ENCODE measurements around the gene BDNF.

Gene BDNF

DNA sequence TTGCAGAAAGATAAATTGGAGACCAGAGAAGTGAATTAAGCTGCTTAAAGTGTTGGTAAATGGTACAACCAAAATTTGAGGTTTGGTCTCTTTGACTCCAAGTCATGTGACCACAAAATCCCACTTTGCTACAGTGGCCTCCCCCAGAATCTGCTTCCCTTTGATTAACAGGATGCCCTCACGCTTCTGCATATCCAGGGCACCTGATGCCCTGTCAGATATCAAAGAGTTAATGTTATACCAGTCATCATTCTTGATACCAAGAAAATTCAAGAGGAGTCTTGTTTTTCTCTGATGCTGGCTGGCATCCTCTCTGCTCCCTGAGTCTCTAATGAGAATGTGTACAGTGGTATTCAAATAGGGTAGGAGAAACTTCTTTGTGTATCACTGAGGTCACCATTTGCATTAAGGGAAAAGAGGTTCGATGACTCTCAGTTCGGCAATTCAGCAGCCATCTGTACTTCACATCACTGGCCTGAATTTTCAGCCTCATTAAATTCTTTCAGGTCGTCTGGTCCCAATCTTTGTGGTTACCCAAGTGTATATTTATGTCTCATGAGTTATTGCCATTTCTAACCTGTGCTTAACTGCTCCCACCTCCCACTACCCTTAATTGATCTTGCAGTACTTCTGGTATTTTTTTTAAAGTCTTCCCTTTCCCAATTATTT lies 73.9 kb downstream of the BDNF start:
- no peak for DNase-seq (ENCODE audit: low read depth in 2 of 2)

DNA sequence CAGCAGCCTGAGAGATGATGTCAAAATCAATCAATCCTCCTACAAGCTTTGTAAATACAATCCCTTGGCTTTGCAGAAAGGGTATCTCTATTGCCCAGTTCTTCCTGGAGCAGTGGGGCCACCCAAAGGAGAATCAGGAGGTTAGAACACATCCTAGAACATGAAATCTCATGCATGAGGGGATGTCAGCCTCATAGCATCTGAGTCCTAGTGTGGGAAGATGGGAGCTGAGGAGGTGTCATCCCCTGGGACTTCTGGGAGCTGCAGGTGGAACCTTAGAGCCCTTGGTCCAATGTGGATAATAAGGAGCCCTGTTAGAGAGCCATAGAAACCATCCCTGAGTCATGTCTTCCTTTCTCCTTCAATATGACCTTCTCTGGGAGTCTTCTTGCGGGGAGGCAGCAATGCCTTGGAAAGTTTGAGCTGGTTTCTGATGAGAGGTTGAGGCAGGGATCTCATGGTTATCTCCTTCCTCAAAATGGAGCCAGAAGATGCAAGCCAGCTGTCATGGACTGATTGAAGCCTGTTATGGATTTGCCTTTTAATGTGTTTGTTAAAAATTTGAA lies 74.8 kb downstream of the BDNF start:
- DNase-seq (ENCODE audit: low read depth in 2 of 2): no peak

DNA sequence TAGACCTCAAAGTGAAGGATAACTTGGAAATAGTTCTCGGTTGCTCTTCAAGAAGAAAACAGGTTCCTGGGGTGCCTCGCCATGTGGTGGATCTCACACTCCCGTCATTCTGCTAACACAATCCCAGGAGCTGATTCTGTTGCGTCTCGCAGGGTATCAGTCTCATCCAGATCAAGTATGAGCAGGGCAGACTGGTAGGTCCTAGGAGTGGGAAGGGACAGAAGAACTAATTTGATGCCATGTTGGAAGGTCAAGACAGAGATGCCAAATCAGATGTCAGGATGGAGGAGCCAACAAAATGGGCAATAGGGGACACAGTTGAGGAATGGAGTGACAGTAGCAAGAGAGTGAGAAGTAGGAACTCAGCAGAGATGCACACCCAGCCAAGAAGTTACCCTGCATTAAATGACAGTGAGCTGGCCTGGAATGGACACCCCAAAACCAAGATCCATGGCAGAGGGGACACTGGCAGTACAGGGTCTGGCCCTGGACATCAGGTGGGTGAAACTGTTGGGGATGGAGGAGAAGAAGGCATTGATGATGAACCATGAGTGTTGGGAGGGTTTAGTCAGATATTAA lies 76.2 kb downstream of the BDNF start:
- no peak for DNase-seq (ENCODE audit: low read depth in 2 of 2)

DNA sequence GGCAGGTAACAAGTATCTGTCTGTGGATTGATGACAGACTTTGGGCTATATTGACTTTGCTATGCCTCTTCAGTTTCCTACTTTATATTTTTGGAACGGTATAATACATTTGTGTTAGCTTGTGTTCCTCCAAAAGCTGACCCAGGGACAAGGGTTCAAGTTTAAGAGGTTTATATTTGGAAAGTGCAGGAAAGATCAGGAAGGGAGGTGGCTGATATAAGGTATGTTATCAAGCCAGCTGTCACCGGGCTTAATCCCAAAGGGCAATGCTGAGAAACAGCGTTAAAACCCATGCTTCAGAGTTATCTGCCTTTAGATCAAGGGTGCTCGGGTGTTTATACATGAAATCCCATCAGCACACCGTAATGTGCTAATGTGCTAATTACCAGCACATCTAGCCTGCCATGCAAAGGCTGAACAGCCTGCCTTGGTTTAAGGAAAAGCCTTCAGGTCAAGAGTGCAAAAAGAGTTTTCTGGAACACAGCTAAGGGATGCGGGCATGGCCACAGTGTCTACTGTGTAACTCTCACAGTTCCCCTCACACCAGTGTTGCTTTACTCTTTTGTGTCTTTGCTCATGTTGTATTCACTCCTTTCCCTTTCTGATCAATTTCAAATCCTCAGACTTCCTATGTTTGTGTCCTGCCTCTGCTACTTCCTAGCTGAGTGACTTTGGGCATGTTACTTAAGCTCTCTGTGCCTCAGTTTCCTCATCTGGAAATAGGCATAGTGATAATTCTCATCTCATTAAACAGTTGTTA lies 77.5 kb downstream of the BDNF start:
- no peak for DNase-seq (ENCODE audit: low read depth in 2 of 2)

DNA sequence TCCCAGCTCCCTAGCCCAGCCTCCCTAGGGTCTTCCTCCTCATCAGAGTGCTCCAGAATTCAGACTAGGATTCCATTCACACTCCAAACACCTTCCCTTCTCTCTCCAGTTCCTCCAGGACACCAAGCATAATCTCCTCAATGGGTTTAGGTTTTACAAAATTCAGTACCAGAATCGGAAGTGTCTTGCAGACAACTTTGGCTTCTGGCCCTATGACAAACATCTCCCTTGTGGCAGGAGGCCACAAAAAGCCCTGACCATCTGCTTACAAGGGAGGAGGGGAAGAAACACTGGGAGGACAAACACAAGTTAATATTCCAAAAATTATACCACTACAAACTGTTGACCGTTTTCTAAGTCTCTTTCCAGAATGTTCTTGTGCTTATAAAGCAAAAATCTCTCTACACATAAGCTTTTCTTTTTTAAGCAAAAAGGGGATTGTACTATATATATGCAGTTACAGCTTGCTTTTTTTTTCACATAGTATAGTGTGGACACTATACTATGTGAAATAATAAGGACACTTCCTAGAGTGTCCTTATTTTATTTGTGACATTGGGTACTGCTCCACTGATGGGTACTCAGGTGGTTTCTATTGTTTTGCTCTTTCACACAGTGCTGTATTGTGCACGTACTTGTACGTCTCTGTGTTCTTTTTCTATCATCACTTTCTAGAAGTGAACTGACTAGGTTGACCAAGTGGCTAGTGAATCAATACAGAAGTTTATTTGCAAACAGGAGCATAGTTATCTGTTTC lies 78.7 kb downstream of the BDNF start:
- no peak for DNase-seq (ENCODE audit: low read depth in 2 of 2)

DNA sequence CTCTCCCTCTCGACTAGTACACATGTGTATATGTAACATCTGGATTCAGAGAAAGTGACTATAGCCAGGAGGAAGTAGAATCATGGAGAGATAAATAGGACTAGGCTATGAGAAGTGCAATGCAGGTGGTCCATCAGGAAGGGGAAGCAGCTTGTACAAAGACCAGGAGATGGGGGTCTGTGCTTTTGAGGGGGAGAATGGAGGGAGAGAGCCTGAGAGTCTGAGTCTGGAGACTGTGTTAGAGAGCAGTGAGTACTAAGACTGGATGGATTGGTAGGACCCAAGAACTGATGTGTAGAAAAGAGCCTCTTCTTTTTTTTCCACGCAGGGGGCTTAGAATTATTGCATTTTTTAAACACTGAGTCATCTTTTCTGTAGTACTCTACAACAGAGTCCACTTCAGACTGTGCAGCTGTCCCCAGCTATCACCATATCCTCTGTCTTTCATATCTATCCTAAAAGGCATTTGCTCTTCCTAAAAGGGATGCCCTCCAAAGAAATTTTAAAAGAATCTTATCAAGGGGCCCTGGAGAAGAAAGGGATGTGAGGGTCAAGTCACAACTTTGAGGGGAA lies 80.4 kb downstream of the BDNF start:
- no peak for DNase-seq (ENCODE audit: low read depth in 2 of 2)

DNA sequence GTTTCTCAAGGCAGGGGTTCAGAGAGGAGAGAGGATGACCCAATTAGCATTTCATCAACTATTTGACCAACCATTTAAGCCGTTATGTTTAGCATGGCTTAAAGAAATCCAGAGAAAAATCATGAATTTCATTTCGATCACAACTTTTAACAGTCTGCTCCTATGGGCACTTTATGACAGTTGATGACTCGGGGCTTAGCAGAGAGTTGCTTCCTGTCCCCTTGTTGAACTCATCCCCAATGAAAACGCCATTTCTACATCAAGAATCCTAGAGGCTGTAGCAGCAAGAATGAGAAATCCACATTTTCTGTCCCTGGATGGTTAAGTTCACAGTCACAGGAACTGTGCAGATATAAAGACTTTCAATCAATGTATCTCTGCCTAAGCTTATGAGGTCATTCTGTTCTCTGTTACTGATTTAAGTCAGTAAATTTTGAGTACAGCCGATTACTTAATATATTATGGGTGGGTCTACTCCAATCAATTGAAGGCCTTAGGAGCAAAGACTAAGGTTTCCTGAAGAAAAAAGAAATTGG lies 81.1 kb downstream of the BDNF start:
- DNase-seq (ENCODE audit: low read depth in 2 of 2): no peak

DNA sequence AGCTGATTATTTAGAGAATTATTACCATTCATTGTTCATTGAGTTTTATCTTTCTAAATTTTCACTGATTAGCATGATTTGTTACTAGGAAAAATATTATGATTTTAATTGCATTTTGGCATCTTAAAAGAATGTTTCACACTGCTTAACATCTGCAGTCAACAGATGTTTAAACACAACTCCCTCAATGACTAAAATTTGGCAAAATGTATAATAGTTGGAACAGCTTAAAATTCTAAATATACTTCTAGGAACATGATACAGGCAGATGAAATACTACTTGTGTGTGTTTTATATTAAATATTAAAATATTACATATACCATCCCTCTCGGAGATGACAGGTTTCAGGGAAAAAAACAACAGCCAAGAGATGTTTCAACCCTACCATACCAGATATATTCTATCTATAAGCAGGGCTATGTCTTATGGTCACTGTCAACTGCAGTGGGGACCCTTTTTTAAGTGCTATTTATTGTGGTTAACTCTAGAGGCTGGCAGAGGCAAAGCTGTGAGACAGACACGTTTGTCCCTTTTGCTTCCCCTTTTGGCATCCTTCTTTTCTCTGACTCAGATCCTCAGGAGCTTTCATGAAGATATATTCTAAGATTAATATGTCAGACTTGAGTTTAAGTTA lies 81.9 kb downstream of the BDNF start:
- no peak for DNase-seq (ENCODE audit: low read depth in 2 of 2)

DNA sequence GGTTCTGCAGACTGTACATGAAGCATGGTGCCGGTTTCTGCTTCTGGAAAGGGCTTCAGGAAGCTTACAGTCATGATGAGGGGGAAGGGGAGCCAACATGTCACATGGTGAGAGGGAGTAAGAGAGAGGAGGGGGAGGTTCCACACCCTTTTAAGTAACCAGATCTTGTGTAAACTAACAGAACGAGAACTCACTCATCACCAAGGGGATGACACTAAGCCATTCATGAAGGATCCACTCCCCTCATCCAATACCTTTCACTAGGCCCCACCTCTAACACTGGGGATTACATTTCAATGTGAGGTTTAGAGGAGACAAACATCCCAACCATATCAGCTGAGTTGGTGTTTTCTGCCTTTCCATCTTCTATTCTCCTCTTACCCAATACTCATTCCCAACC lies 83.5 kb downstream of the BDNF start:
- no peak for DNase-seq (ENCODE audit: low read depth in 2 of 2)

DNA sequence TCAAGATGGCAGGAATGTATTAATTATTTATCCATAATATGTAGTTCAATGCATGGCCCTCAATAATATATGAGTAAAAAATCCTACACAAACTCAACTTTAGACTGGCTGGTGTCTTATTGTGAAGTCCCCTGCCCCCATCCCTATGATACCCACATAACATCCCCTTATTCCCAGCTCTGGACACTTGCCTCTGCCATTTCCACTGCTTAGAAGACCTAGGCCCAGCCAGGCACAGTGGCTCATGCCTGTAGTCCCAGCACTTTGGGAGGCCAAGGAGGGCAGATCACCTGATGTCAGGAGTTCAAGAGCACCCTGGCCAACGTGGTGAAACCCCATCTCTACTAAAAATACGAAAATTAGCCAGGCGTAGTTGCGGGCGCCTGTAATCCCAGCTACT lies 84.4 kb downstream of the BDNF start:
- no peak for DNase-seq (ENCODE audit: low read depth in 2 of 2)

DNA sequence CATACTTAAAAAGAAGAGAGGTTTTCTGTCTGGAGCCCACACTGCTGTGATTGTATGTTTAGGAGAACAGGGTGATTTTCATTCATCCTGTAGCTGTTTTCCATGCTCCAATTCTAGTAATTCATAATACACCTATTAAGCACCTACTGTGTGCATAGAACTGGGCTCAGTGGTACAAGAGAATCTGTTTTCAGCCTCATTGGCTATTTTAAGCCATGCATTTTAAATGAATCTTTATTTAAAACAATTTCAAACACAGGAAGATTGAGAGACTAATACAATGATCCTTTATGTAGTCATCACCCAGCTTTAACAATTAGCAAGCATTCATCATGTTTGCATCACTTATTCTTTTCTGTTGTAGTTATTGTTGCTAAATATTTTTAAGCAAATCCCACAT lies 86.2 kb downstream of the BDNF start:
- DNase-seq (ENCODE audit: low read depth in 2 of 2): no peak

DNA sequence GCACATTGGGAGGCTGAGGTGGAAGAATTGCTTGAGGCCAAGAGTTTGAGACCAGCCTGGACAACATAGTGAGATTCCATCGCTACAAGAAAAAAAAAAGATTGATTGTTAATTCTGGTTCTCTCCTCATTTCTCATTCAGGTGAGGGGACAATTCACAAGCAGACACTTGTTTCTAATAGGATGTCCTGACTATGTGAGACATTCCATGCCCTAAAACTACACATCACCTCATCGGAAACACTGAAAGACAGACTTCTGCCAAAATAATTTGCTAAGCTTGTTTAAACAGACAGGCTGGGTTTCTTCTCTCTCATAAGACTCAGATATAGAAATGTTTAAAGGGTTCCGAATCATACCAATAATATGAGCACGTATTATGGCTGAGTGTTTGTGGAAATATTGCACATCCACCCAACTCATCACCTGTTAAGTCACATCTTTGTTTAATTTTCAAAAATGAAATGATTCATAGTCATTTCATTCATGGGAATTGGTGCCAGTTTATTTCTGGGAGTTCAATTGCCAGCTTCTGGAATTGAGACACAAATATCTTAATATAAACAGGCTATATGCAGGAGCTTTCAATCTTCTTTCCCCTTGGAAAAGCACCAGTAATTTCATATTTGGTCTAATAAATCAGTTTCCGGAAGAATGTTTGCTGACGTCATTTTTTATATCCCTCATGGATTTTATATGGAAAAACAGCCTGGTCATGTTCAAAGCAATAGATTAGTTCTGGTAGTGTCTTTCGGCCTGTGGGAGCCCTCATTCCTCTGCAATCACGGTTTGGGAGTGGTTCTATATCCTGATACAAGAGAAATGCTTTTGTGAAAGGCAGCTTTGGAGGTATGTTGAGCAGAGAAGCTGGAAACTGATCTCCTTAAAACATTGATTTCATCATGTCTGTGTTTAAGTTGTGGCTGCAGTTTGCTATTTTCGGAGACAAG lies 87.0 kb downstream of the BDNF start:
- no peak for DNase-seq (ENCODE audit: low read depth in 2 of 2)

DNA sequence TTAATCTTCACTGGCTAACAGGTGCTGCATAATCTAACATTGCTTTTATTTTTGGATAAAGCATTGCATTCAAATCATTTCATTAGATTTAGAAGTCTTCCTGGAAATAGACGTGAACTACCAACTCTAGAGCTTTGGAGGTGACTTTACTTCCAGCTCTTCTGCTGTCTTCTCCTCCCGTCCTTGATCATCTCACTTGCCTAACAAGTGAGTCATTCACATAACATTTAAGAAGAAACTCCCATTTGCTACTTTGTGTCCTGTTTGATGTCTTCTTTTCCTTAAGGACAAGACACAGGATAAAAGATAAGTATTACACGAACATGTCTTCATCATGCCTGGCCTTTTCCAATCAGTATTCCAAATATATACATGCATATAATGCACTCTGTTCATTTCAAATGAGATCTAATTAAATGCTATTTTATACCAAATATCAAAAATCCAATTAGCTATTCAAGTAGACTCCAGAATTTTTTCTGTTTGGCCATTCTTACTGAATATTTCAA lies 88.3 kb downstream of the BDNF start:
- DNase-seq (ENCODE audit: low read depth in 2 of 2): no peak

DNA sequence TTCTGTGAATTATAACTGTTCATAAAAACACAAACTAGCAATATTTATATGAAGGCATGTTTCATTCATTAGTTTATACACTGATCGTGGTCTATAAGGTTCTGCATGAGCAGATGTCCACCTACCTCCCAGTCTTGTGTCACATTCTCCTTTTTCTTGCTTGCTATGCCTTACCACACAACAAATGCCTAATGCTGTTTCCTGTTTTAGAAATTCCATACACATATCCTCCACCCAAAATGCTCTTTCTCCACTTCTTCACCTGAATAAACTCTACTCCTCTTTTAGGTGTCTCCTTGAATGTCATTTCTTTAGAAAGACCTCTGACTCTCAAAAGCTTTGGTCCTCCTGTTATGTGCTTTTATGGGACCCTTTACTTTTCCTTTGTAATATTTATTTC lies 88.9 kb downstream of the BDNF start:
- DNase-seq (ENCODE audit: low read depth in 2 of 2): no peak

DNA sequence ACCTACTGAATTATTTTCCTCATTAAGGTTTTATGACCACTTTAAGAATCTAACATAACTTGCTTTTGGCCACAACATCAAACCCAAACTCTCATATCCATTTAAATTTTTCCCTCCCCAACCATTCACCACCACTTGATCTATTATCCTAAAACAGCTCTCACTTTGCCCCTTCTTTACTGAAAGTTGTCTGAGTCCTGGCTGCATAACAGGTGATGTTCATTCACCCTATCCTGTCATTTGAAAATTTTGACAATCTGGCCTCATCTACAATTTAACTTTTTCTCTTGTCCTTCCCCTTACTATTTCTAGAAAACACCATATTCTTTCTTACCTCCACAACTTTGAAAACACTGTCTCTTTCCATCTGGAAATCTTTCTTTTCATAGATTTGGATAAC lies 89.3 kb downstream of the BDNF start:
- DNase-seq (ENCODE audit: low read depth in 2 of 2): no peak

DNA sequence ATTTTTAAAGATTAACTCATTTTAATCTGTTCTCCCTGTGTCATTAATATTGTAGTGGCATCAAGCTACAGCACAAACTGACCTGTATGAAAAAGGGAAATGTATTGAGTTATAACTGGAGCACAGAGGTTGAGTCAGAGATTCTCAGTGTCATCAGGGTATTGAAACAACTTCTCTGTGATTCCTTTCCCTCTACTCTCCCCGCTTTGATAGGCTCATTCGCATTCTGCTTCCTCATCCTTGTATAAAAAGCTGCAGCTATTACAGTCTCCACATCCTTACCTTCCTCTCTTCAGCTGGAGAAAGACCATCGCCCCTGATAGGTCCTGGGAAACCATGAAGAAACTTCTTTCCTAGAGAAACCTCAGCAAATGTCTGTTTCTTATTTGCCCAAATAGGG lies 90.0 kb downstream of the BDNF start:
- no peak for DNase-seq (ENCODE audit: low read depth in 2 of 2)

DNA sequence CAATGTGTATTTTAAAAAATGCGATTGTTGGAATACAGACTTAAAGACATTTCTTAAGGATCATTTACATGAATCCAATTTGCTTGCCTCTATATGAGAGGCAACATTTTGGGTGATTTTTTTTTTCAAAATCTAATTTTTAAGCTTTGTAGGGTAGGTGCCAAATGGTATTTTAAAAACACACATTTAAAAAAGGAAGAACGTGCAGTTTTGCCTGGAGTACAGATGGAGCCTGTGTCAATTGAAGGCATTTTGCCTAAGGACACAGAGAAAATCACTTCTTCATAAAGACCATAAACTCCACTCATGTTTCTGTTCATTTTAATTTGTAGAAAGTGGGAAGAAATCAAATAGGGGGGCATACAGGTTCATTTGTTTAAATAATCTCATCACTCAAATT lies 91.3 kb downstream of the BDNF start:
- no peak for DNase-seq (ENCODE audit: low read depth in 2 of 2)

DNA sequence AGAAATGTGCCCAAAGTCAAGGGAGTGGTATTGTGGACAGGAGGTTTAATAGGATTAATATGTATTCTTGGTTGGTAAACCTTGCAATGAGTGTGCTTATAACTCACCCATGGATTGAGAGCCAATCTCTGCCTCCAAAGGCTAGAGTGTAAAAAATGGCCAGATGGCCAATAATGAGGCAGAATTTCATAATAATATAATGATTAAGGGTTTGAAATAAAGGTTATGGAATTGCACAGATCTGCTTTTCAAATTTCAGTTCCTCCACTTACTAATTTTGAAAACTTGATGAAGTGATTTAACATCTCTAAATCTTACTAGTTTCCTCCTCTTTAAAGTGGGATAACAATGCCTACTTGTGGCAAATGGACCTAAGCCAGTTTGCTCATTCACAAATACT lies 94.8 kb downstream of the BDNF start:
- no peak for DNase-seq (ENCODE audit: low read depth in 2 of 2)

Measured in stimulated activated CD8-positive, alpha-beta memory T cell treated with anti-CD3 and anti-CD28 coated beads, Interleukin-15, amount 100 ng/mL, for 4 hours (primary cell).